Activated naive CD4-positive, alpha-beta T cell treated with anti-CD3 and anti-CD28 coated beads, Interleukin-2, amount 50 U/mL, for 72 hours (primary cell): ENCODE measurements around the gene TMX1. TPM values are rescaled to one million over a fixed set of nuclear protein-coding genes. Genes with fewer than 3 reads are reported as not detected.

Experiments
- ATAC-seq, 2 donors: fragments of 150-1000 bp; cut with Tn5 transposase; 2 replicates each; pipeline ENCODE4 v1.10.0; 2021; ENCODE audit warnings: mild to moderate bottlenecking in 2 of 2, moderate library complexity in 2 of 2
- DNase-seq, 2 donors: peaks; one replicate each; pipeline ENCODE4 v3.0.0; 2021 to 2022; ENCODE audit warnings: low spot score in 2 of 2
- H3K27ac Mint-ChIP-seq, 2 donors: one replicate each; pipeline ENCODE4 v1.8.0; 2022; ENCODE audit warnings: mild to moderate bottlenecking in 2 of 2, mixed read lengths in 2 of 2
- H3K36me3 Mint-ChIP-seq, 2 donors: one replicate each; pipeline ENCODE4 v1.8.0; 2022; ENCODE audit warnings: mixed read lengths in 2 of 2
- H3K9me3 Mint-ChIP-seq, 2 donors: one replicate each; pipeline ENCODE4 v1.8.0; 2022; ENCODE audit warnings: mixed read lengths in 2 of 2
- total RNA-seq, 2 donors: library from RNA; stranded (reverse); gene quantifications; one replicate each; pipeline ENCODE4 v1.2.3, GENCODE V29; 2022

Gene TMX1
- total RNA-seq, 2 donors from 2014 or later, result 41.8 to 46.9 TPM

GRCh38 chr14:51228391-51228790 lies 11.7 kb upstream of the TMX1 start:
- DNase-seq, result no peak
- peaks cover 2 to 4% of the 10 kb centered on the region in 2 donors for H3K36me3 Mint-ChIP-seq
- no peak overlapping the region for H3K27ac Mint-ChIP-seq
- no peak for ATAC-seq
- H3K9me3 Mint-ChIP-seq, result no peaks in the 10 kb centered on the region

GRCh38 chr14:51228890-51229289 lies 11.2 kb upstream of the TMX1 start:
- H3K36me3 Mint-ChIP-seq, result peaks cover 0 to 4% of the 10 kb centered on the region in 2 donors
- H3K9me3 Mint-ChIP-seq, result no peaks in the 10 kb centered on the region
- DNase-seq, result no peak
- ATAC-seq, result no peak
- no peak overlapping the region for H3K27ac Mint-ChIP-seq

GRCh38 chr14:51236314-51236713 lies 3.7 kb upstream of the TMX1 start:
- Mint-ChIP-seq H3K27ac (no peak overlapping the region), H3K9me3 (peaks cover 0 to 4% of the 10 kb centered on the region in 2 donors), H3K36me3 (peaks cover 0 to 4% of the 10 kb centered on the region in 2 donors)
- no peak for DNase-seq
- peak in 1 of 2 donors; percentile 20 for ATAC-seq

DNA sequence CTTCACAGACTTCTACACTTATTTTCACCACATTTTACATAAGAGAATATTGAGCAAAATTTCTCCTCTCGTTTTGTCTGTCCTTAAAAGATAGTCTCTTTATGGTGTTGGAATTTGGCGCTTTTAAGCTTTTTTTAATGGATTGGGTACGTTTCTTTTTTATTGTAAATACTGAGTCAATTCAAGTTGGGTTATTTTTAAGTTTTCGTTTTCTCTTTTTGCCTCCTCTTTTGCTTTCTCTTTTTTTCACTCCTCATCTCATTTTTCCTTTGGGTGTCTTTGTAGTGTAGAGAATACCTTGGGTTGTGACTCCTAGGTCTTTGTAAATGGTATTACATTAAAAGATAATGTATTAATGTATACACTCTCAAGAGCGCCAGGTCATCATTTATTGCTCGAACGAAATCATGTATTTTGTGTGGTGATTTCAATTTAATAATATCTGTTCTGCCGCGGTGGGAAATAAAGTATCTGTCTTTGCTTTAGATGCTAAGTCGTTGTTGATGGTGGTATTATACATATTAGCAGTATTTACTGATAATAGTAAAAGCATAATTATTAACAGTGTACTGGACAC lies 845 bp downstream of the TMX1 start:
- DNase-seq, result no peak
- Mint-ChIP-seq H3K27ac (no peak overlapping the region), H3K9me3 (peaks cover 0 to under 1% of the 10 kb centered on the region in 2 donors), H3K36me3 (peaks cover 5 to 16% of the 10 kb centered on the region in 2 donors)
- ATAC-seq, result no peak

- Mint-ChIP-seq H3K27ac (peak overlapping the region in 1 of 2 donors; percentile 38), H3K9me3 (no peaks in the 10 kb centered on the region)
Measured at GRCh38 chr14:51242545-51243490, 2.8 kb downstream of the TMX1 start.

DNA sequence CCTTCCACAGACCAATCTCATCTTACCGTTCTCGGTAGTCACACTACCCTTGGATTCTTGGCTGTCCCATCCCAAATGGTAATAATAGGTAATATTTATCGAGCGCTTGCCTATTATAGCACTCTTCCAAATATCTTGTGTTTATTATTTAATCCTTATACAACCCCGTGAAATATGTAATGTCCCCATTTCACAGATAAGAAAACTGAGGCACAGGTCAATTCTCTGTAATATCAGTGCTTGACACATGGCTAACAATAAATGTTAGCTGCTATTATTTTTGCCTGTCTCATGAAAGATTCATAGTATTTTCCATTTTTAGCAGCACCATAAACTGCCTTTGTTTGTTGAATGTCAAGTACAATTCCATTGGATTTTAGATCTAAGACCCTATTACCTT lies 4.5 kb downstream of the TMX1 start:
- no peak for ATAC-seq
- no peak for DNase-seq
- no peaks in the 10 kb centered on the region for H3K9me3 Mint-ChIP-seq
- H3K27ac Mint-ChIP-seq, result no peak overlapping the region
- H3K36me3 Mint-ChIP-seq, result peaks cover 10 to 34% of the 10 kb centered on the region in 2 donors

More at GRCh38 chr14:51242545-51243490, 2.8 kb downstream of the TMX1 start:
- H3K36me3 Mint-ChIP-seq, result peaks cover 10 to 21% of the 10 kb centered on the region in 2 donors
- DNase-seq (no peak), ATAC-seq (no peak)

GRCh38 chr14:51246032-51246431 lies 6.0 kb downstream of the TMX1 start:
- H3K36me3 Mint-ChIP-seq, result peaks cover 16 to 46% of the 10 kb centered on the region in 2 donors
- ATAC-seq (no peak), DNase-seq (no peak)
- no peaks in the 10 kb centered on the region for H3K9me3 Mint-ChIP-seq
- H3K27ac Mint-ChIP-seq, result no peak overlapping the region

DNA sequence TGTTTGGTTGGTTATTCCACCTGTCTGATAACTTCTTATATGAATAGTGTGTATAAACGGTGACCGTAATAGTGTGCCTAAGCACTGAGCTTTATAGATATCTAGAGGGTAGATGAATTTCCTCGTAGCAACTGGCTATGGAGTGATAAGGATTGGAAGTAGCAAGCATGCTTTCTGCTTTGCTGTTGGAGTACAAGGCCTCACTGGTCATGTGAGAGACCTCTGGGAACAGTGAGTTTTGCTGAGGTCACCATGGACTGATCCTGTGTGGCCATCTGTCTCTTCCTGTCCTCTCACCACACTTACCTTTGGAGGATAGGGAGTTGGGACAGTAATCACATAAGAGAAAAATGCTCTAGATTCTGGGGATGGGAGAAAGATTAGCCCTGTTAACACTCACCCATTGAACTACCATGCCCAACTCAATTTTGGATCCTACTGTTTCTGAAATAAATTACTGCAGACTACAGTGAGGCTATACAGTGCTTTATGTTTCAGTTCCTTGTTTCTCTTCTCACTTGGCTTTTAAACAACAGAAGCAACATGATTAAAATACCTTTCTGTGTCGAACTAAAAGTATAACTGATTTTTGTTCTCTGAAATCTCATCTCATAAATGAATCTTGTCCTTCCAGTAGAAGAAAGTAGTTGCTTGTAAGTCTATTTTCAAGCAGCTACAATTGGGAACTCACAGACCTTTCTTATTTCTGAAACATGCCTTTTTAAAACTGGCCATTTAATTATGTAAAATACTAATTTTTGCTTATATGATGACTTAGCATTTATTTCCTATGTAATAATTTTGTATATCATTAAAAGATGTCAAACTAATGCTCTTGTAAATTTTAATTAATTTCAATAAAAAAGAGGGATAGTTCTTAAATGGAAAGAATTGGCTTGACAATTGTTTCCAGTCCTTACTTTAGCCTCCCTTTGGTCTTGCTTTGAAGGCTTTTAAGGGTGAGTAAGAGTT lies 8.3 kb downstream of the TMX1 start:
- ATAC-seq (no peak), DNase-seq (no peak)
- Mint-ChIP-seq H3K9me3 (no peaks in the 10 kb centered on the region), H3K27ac (peak overlapping the region in 1 of 2 donors; percentile 24), H3K36me3 (peaks cover 25 to 62% of the 10 kb centered on the region in 2 donors)

- no peak for DNase-seq
- no peaks in the 10 kb centered on the region for H3K9me3 Mint-ChIP-seq
- peaks cover 15 to 56% of the 10 kb centered on the region in 2 donors for H3K36me3 Mint-ChIP-seq
- H3K27ac Mint-ChIP-seq, result no peak overlapping the region
- no peak for ATAC-seq
Measured at GRCh38 chr14:51251486-51251885, 11.4 kb downstream of the TMX1 start.

GRCh38 chr14:51253880-51254279 lies 13.8 kb downstream of the TMX1 start:
- peaks cover 22 to 58% of the 10 kb centered on the region in 2 donors for H3K36me3 Mint-ChIP-seq

GRCh38 chr14:51258280-51258679 lies 18.2 kb downstream of the TMX1 start:
- no peak for DNase-seq
- H3K9me3 Mint-ChIP-seq, result peaks cover 0 to 6% of the 10 kb centered on the region in 2 donors
- H3K36me3 Mint-ChIP-seq, result peaks cover 11 to 42% of the 10 kb centered on the region in 2 donors
- ATAC-seq, result no peak
- H3K27ac Mint-ChIP-seq, result no peak overlapping the region

More at GRCh38 chr14:51253880-51254279, 13.8 kb downstream of the TMX1 start:
- no peak for DNase-seq
- no peak for ATAC-seq
- H3K9me3 Mint-ChIP-seq, result peaks cover 0 to 6% of the 10 kb centered on the region in 2 donors
- no peak overlapping the region for H3K27ac Mint-ChIP-seq

- H3K9me3 Mint-ChIP-seq, result peaks cover 0 to 6% of the 10 kb centered on the region in 2 donors
- no peak overlapping the region for H3K27ac Mint-ChIP-seq
- DNase-seq (no peak), ATAC-seq (no peak)
- peaks cover 11 to 42% of the 10 kb centered on the region in 2 donors for H3K36me3 Mint-ChIP-seq
Measured at GRCh38 chr14:51258788-51259187, 18.7 kb downstream of the TMX1 start.

DNA sequence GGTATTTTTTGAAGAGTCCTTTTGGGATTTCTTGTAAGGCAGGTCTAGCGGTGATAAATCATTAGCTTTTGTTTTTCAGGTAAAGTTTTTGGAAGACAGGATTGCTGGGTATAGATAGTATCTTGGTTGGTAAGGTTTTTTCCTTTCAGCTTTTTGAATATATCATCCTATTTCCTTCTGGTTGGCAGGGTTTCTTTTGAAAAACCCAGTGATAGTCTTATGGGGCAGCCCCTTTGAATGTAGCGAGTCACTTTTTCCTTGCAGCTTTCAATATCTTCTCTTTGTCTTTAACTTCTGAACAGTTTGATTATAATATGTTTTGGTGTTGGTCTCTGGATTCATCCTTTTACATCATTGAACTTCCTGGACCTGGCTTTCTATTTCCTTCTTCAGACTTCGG lies 20.2 kb downstream of the TMX1 start:
- ATAC-seq (peak; percentile 63 to 92), DNase-seq (no peak)
- Mint-ChIP-seq H3K36me3 (peaks cover 11 to 42% of the 10 kb centered on the region in 2 donors), H3K27ac (peak overlapping the region in 1 of 2 donors; percentile 79), H3K9me3 (peaks cover 0 to 6% of the 10 kb centered on the region in 2 donors)

GRCh38 chr14:51261151-51261550 lies 21.1 kb downstream of the TMX1 start:
- ATAC-seq (no peak), DNase-seq (no peak)
- H3K9me3 Mint-ChIP-seq, result peaks cover 0 to 6% of the 10 kb centered on the region in 2 donors
- H3K27ac Mint-ChIP-seq, result peak overlapping the region in 1 of 2 donors; percentile 79
- peaks cover 11 to 40% of the 10 kb centered on the region in 2 donors for H3K36me3 Mint-ChIP-seq

GRCh38 chr14:51262868-51263267 lies 22.8 kb downstream of the TMX1 start:
- H3K9me3 Mint-ChIP-seq, result peaks cover 0 to 6% of the 10 kb centered on the region in 2 donors
- H3K27ac Mint-ChIP-seq, result no peak overlapping the region
- ATAC-seq (no peak), DNase-seq (no peak)
- peaks cover 11 to 32% of the 10 kb centered on the region in 2 donors for H3K36me3 Mint-ChIP-seq

DNA sequence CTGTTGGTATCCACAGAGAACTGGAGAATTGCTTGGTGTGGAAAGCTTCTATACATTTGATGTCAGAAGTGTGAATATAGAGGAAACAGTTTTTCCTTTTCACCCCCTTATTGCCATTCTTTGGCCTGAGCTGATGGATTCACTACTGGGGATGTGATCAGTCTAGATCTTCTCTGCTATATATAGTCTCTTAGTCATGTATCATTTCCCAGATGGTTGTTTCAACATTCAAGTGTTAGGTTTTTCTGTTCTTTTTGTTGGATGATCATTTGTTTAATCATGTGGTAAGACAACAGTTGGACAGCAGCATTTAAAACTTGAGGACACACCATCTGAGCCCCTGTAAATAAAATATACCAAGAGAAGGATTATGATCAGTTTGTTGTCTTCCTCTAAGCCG lies 29.6 kb downstream of the TMX1 start:
- H3K27ac Mint-ChIP-seq, result no peak overlapping the region
- no peaks in the 10 kb centered on the region for H3K9me3 Mint-ChIP-seq
- ATAC-seq, result no peak
- peaks cover 0 to 7% of the 10 kb centered on the region in 2 donors for H3K36me3 Mint-ChIP-seq
- no peak for DNase-seq
